ENCODE measurements around the gene PRDM15. TPM values are rescaled to one million over a fixed set of nuclear protein-coding genes. Genes with fewer than 3 reads are reported as not detected.

The PRDM15 gene
- total and polyA plus RNA-seq, 2 experiments from 2014 or later: 3.0 to 10.6 TPM

- TF ChIP-seq ZNF462 (CRISPR knock-in tag; IDR thresholded peaks at IDR 0.05) (no peak), JUNB (IDR thresholded peaks at IDR 0.05; ENCODE audit: unreplicated experiment) (no peak), EZH2 (IDR thresholded peaks at IDR 0.05; ENCODE audit: low read depth, unreplicated experiment) (no peak), ETS1 (IDR thresholded peaks at IDR 0.05) (no peak), NANOG (IDR thresholded peaks at IDR 0.05; ENCODE audit: borderline replicate concordance) (no peak)
Observed at GRCh38 chr21:41799763-41800162, 79.4 kb downstream of the PRDM15 start (continued).

- Mint-ChIP-seq H3K4me3 (no peak overlapping the region), H3K9me3 (peaks cover 10% of the 10 kb centered on the region), H3K4me1 (peaks cover 13% of the 10 kb centered on the region; the same call in 2 of the 3 replicates), H3K27ac (no peak overlapping the region), H3K27me3 (ENCODE audit: insufficient read depth, low read depth, poor library complexity) (peaks cover 5% of the 10 kb centered on the region), H3K36me3 (ENCODE audit: low read depth) (peaks cover 25% of the 10 kb centered on the region)
- H3K27ac ChIP-seq (ENCODE audit: low read depth): no peak overlapping the region
- no peaks in the 10 kb centered on the region for H3K9me2 ChIP-seq (ENCODE audit: insufficient read depth)
- no peak overlapping the region for H3K4me2 ChIP-seq
- no peak overlapping the region for H3K4me3 ChIP-seq
- no peaks in the 10 kb centered on the region for H3K36me3 ChIP-seq (ENCODE audit: insufficient read depth)
- H2AFZ ChIP-seq: no peak overlapping the region
- H3K79me2 ChIP-seq (replicated peaks; ENCODE audit: insufficient read depth): no peaks in the 10 kb centered on the region
- H4K20me1 ChIP-seq (replicated peaks; ENCODE audit: insufficient read depth): no peaks in the 10 kb centered on the region
- no peak for DNase-seq (ENCODE audit: low spot score)
- H3F3A ChIP-seq (replicated peaks; ENCODE audit: low read depth): no peaks in the 10 kb centered on the region
- ATAC-seq: no peak
- H3K4me1 ChIP-seq (ENCODE audit: insufficient read depth): peaks cover 7% of the 10 kb centered on the region; the same call in 1 of the 2 replicates
- H3K27me3 ChIP-seq (ENCODE audit: insufficient read depth): no peaks in the 10 kb centered on the region
- no peak for TF ChIP-seq ZNF462 (CRISPR knock-in tag; IDR thresholded peaks at IDR 0.05)
- TF ChIP-seq ZNF331 (CRISPR knock-in tag; IDR thresholded peaks at IDR 0.05; ENCODE audit: low read depth): no peak
- TF ChIP-seq JUNB (IDR thresholded peaks at IDR 0.05; ENCODE audit: unreplicated experiment): no peak
- no peak for TF ChIP-seq CREB1 (CRISPR knock-in tag; IDR thresholded peaks at IDR 0.05; ENCODE audit: low read depth)
- no peak for TF ChIP-seq POLR2AphosphoS5 (IDR thresholded peaks at IDR 0.05; ENCODE audit: low read depth)
- no peak for TF ChIP-seq NANOG (IDR thresholded peaks at IDR 0.05; ENCODE audit: borderline replicate concordance)
Observed at GRCh38 chr21:41798326-41798725, 80.8 kb downstream of the PRDM15 start.

Data from GM23338 (cell line).